IPS DF 6.9 (cell line): ENCODE measurements around the gene NSD1.

Experiments used
- DNase-seq: peaks from one replicate; pipeline ENCODE4 v3.0.0-alpha.2; 2013; ENCODE audit warnings: low read depth, low spot score
- H3K27ac ChIP-seq: one replicate; pipeline ENCODE4 v1.5.1; 2013; ENCODE audit warnings: low read length, control low read depth
- H3K27me3 ChIP-seq: 2 replicates; pipeline ENCODE4 v1.6.1; 2013; ENCODE audit warnings: mild to moderate bottlenecking, low read length; ENCODE audit not compliant: control insufficient read depth, insufficient read depth
- H3K36me3 ChIP-seq: 2 replicates; pipeline ENCODE4 v1.6.1; 2013; ENCODE audit warnings: low read length; ENCODE audit not compliant: control insufficient read depth, insufficient read depth
- H3K4me1 ChIP-seq: 2 replicates; pipeline ENCODE4 v1.6.1; 2013; ENCODE audit warnings: low read length; ENCODE audit not compliant: control insufficient read depth, insufficient read depth
- H3K4me3 ChIP-seq: 2 replicates; pipeline ENCODE4 v1.5.1; 2013; ENCODE audit warnings: mild to moderate bottlenecking, low read length
- H3K9me3 ChIP-seq: 2 replicates; pipeline ENCODE4 v1.6.1; 2013; ENCODE audit warnings: low read length, inconsistent platforms; ENCODE audit not compliant: control insufficient read depth, insufficient read depth
- WGBS: extraction: QIAGEN DNeasy Blood & Tissue Kit; methylation state at CpG from one replicate; pipeline ENCODE4 v1.1.7; 2013; ENCODE audit warnings: mixed read lengths, missing lambda C conversion rate; ENCODE audit not compliant: insufficient read length, insufficient coverage; 5-methylcytosine and 5-hydroxymethylcytosine counted together

NSD1 gene

GRCh38 chr5:177314376-177315342 lies 181.1 kb downstream of the NSD1 start:
- DNase-seq: no peak
- Histone ChIP-seq H3K4me1 (peaks cover 2% of the 10 kb centered on the region; the same call in 1 of the 2 replicates), H3K27me3 (no peaks in the 10 kb centered on the region), H3K36me3 (no peaks in the 10 kb centered on the region), H3K27ac (no peak overlapping the region), H3K4me3 (no peak overlapping the region), H3K9me3 (no peaks in the 10 kb centered on the region)
- WGBS: no CpG with 5 or more reads among the region's 18 CpGs

DNA sequence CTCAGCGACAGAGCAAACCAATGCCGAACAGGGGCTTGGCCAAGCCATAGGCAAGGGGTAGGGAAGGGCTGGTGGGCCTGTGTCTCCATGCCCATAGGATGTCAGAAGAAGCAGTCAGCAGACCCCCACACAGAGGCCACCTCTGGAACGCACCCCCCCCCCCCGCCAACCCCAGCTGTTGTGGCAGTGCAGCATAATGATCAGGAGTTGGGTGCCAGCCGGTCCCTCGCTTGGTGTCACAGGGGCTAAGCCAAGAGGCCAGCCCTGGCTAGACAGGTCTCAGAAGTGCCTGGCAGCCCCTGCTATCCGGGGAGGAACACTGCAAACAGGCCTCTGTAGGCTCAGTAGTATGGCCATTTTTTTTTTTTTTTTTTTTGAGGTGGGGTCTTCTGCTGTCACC lies 181.8 kb downstream of the NSD1 start:
- no CpG with 5 or more reads among the region's 7 CpGs for WGBS
- Histone ChIP-seq H3K4me3 (no peak overlapping the region), H3K9me3 (no peaks in the 10 kb centered on the region), H3K36me3 (no peaks in the 10 kb centered on the region), H3K27ac (no peak overlapping the region), H3K27me3 (no peaks in the 10 kb centered on the region), H3K4me1 (peaks cover 2% of the 10 kb centered on the region; the same call in 1 of the 2 replicates)
- no peak for DNase-seq

GRCh38 chr5:177316005-177316404 lies 182.4 kb downstream of the NSD1 start:
- Histone ChIP-seq H3K27me3 (no peaks in the 10 kb centered on the region), H3K27ac (no peak overlapping the region), H3K4me1 (peaks cover 2% of the 10 kb centered on the region; the same call in 1 of the 2 replicates), H3K4me3 (no peak overlapping the region), H3K36me3 (no peaks in the 10 kb centered on the region), H3K9me3 (no peaks in the 10 kb centered on the region)
- DNase-seq: no peak
- no CpG with 5 or more reads among the region's 3 CpGs for WGBS

GRCh38 chr5:177317959-177318377 lies 184.4 kb downstream of the NSD1 start:
- H3K36me3 ChIP-seq: no peaks in the 10 kb centered on the region
- H3K27ac ChIP-seq: no peak overlapping the region
- no peak overlapping the region for H3K4me3 ChIP-seq
- no peaks in the 10 kb centered on the region for H3K9me3 ChIP-seq
- WGBS: no CpG with 5 or more reads among the region's 7 CpGs
- H3K4me1 ChIP-seq: peaks cover under 1% of the 10 kb centered on the region; the same call in 1 of the 2 replicates
- H3K27me3 ChIP-seq: no peaks in the 10 kb centered on the region
- no peak for DNase-seq

DNA sequence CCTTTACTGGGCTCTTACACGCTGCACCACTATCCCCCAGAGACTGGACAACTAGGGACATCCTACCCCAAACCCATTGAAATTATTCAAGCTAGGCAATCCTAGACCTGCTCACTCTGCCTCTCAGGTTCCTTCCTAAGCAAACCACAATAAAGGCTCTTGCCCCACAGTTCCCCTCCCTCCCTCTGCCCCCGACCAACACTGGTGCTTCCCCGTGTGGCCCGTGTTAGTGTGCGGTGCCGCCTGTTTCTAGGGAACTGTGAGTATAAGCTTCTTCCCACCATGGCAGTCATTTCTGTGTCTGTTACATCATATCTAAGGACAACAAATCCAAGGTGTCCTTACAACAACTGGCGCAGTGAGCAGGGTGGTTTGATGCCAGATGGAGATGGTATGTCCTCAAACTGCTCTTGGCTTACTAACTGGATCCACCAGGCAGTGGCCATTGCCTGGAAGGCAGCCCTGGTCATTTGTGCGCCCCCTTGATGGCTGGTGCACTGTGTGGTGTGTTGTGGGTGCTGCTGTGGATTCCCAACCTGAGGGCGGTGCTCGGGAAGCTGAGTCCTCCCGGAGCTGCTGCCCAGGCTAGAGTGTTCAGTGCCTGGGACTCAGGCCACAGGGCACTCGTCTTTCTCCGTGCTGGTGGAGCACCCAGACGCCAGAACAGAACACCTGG lies 186.5 kb downstream of the NSD1 start:
- H3K36me3 ChIP-seq: no peaks in the 10 kb centered on the region
- H3K27ac ChIP-seq: no peak overlapping the region
- H3K4me3 ChIP-seq: no peak overlapping the region
- DNase-seq: no peak
- H3K4me1 ChIP-seq: no peaks in the 10 kb centered on the region
- no peaks in the 10 kb centered on the region for H3K9me3 ChIP-seq
- no peaks in the 10 kb centered on the region for H3K27me3 ChIP-seq
- no CpG with 5 or more reads among the region's 14 CpGs for WGBS

DNA sequence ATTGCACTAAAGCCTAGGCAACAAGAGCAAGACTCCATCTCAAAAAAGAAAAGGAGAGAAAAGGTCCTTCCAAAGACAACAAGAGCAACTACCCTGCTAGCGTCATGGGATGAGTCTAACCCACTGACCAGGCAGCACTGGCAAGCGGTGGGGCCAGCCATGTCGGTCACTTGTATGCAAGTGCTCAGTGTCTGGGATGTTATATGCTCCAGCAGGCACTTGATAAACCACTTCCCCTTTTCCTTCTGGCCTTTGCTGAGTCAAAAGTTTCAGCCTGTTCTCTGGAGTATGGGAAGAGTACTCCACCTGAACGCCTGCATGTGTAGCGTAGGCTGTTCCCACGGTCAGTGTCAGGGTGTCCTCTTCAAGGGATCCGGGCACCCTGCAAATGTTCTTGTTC lies 187.3 kb downstream of the NSD1 start:
- H3K4me3 ChIP-seq: no peak overlapping the region
- H3K4me1 ChIP-seq: peaks cover 2% of the 10 kb centered on the region; the same call in 1 of the 2 replicates
- no peaks in the 10 kb centered on the region for H3K36me3 ChIP-seq
- H3K27me3 ChIP-seq: no peaks in the 10 kb centered on the region
- WGBS: no CpG with 5 or more reads among the region's 7 CpGs
- no peak overlapping the region for H3K27ac ChIP-seq
- H3K9me3 ChIP-seq: no peaks in the 10 kb centered on the region
- DNase-seq: no peak

DNA sequence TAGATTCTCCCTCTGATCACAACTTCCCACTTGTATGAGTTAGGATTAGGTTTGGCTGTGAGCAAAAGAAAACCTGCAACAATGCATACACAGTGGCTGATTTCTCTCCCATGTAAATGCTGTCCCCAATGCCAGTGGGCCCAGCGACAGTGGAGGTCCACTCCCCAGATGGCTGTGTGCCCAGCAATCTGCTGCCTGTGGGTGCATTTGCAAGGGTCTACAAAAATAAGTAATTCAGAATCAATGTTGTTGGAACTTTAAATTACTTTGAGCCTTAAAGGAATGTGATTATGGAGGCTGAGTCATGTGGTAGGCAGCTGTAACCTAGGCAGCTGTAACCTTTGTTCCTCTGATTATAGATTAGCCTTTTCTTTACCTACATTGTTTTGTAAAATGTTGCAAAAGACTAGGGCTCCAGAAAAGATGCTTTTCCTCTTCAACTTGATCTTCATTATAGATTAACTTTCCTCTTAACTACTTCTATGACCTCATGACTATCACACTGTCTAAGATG lies 192.4 kb downstream of the NSD1 start:
- Histone ChIP-seq H3K27ac (peak overlapping the region; percentile 72), H3K9me3 (no peaks in the 10 kb centered on the region), H3K36me3 (no peaks in the 10 kb centered on the region), H3K4me3 (no peak overlapping the region), H3K4me1 (peaks cover 4% of the 10 kb centered on the region; the same call in 1 of the 2 replicates), H3K27me3 (no peaks in the 10 kb centered on the region)
- no peak for DNase-seq
- no CpG with 5 or more reads among the region's 1 CpG for WGBS

GRCh38 chr5:177327539-177328522 lies 194.3 kb downstream of the NSD1 start:
- no peak overlapping the region for H3K27ac ChIP-seq

GRCh38 chr5:177328545-177329231 lies 195.1 kb downstream of the NSD1 start:
- Histone ChIP-seq H3K9me3 (no peaks in the 10 kb centered on the region), H3K36me3 (peaks cover 7% of the 10 kb centered on the region), H3K4me1 (peaks cover 4% of the 10 kb centered on the region; the same call in 1 of the 2 replicates), H3K4me3 (no peak overlapping the region), H3K27me3 (no peaks in the 10 kb centered on the region), H3K27ac (no peak overlapping the region)
- DNase-seq: no peak
- WGBS: no CpG with 5 or more reads among the region's 19 CpGs

More at GRCh38 chr5:177327539-177328522, 194.3 kb downstream of the NSD1 start:
- Histone ChIP-seq H3K4me3 (no peak overlapping the region), H3K36me3 (peaks cover under 1% of the 10 kb centered on the region; the same call in 1 of the 2 replicates), H3K9me3 (no peaks in the 10 kb centered on the region), H3K27me3 (no peaks in the 10 kb centered on the region), H3K4me1 (peaks cover 4% of the 10 kb centered on the region; the same call in 1 of the 2 replicates)
- no CpG with 5 or more reads among the region's 28 CpGs for WGBS
- no peak for DNase-seq
